DOHH2 (cell line): ENCODE data around the gene WWOX.

ENCODE experiments used
- EZH2phosphoT487 ChIP-seq: fragments of 200-600 bp; sonication (generic); IDR thresholded peaks from 2 replicates; pipeline ENCODE4 v1.6.1; 2017; ENCODE audit warnings: borderline replicate concordance, mild to moderate bottlenecking, antibody characterized with exemption, low read length, moderate library complexity, mixed read lengths
- TF ChIP-seq, protein P1 (sequence below): fragments of 200-600 bp; sonication (generic); IDR thresholded peaks from one replicate; pipeline ENCODE4 v1.5.1; 2014; ENCODE audit warnings: antibody characterized with exemption, mild to moderate bottlenecking, low read depth, low read length; ENCODE audit not compliant: poor library complexity, severe bottlenecking

DNA sequence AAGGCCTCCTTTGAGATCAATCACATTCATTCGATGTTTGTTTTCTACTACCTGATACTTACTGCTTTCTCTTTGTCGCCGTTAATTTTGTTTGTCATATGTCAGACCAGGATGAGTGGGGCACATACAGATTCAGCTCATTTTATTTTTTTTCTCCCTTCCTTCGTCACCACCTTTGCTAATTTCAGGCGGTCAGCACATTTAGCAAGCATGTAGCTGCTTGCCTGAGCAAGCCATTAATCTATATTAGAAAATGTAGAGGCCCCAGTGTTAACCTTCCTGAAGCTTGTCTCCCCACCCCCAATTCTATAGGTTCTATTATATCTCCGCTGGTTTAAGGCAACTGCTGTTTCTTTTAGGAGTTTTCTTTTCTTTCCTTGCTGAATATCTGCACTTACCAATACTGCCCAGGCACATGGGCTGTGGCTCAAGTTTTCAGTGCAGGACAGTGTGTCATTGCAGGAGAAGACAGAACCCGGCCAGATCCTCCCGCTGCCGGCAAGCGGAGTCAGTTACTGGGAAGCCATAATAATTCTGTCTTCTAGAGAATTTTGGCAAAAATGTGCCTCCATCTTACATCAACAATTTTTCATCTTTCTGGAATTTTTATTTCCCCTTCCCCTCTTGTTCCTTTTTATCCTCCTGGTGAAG, 714.3 kb downstream of the WWOX start:
- TF ChIP-seq, protein P1, sequence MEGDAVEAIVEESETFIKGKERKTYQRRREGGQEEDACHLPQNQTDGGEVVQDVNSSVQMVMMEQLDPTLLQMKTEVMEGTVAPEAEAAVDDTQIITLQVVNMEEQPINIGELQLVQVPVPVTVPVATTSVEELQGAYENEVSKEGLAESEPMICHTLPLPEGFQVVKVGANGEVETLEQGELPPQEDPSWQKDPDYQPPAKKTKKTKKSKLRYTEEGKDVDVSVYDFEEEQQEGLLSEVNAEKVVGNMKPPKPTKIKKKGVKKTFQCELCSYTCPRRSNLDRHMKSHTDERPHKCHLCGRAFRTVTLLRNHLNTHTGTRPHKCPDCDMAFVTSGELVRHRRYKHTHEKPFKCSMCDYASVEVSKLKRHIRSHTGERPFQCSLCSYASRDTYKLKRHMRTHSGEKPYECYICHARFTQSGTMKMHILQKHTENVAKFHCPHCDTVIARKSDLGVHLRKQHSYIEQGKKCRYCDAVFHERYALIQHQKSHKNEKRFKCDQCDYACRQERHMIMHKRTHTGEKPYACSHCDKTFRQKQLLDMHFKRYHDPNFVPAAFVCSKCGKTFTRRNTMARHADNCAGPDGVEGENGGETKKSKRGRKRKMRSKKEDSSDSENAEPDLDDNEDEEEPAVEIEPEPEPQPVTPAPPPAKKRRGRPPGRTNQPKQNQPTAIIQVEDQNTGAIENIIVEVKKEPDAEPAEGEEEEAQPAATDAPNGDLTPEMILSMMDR: no peak
- TF ChIP-seq EZH2phosphoT487: no peak
